ENCODE data around the gene MCF2L2. TPM values are rescaled to one million over a fixed set of nuclear protein-coding genes. Genes with fewer than 3 reads are reported as not detected.

MCF2L2 gene
- total and polyA plus RNA-seq, 7 donors, result 0.99 to 5.0 (median 4.0) TPM; not detected in 1

DNA sequence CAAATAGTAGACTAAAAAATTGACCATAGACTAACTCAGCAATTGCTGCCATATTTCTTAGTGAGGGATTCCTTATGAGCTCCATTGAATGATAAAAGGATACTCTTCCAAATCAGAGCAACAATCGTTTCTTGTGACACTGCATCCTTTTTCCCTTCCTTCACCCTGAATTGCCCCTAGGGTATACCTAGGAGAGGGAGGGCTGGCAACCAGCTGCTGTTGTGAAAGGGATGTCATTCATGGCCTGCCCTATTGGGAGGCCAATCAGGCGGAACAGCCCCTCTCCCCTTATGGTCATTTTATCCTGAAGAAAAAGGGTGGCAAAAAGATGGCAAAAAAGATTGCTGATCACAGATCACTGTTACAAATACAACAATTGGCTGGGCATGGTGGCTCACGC lies 149.0 kb downstream of the MCF2L2 start:
- H3K27ac ChIP-seq, result no peak overlapping the region
- H3K27me3 ChIP-seq, result no peaks in the 10 kb centered on the region
- H3K36me3 ChIP-seq, result no peaks in the 10 kb centered on the region
- no peak overlapping the region for H3K4me3 ChIP-seq
- no peak for TF ChIP-seq POLR2A (IDR thresholded peaks at IDR 0.05)
- no peak for TF ChIP-seq POLR2AphosphoS5 (IDR thresholded peaks at IDR 0.05)
- TF ChIP-seq, protein P1, sequence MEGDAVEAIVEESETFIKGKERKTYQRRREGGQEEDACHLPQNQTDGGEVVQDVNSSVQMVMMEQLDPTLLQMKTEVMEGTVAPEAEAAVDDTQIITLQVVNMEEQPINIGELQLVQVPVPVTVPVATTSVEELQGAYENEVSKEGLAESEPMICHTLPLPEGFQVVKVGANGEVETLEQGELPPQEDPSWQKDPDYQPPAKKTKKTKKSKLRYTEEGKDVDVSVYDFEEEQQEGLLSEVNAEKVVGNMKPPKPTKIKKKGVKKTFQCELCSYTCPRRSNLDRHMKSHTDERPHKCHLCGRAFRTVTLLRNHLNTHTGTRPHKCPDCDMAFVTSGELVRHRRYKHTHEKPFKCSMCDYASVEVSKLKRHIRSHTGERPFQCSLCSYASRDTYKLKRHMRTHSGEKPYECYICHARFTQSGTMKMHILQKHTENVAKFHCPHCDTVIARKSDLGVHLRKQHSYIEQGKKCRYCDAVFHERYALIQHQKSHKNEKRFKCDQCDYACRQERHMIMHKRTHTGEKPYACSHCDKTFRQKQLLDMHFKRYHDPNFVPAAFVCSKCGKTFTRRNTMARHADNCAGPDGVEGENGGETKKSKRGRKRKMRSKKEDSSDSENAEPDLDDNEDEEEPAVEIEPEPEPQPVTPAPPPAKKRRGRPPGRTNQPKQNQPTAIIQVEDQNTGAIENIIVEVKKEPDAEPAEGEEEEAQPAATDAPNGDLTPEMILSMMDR (IDR thresholded peaks at IDR 0.05), result no peak
- no peak for TF ChIP-seq EP300 (IDR thresholded peaks at IDR 0.05)
- DNase-seq, result no peak
- no peaks in the 10 kb centered on the region for H3K4me1 ChIP-seq
- H3K9me3 ChIP-seq, result no peaks in the 10 kb centered on the region
- 88 to 93% methylated on average over 3 of the region's 3 CpGs for WGBS, 2 donors
- intact Hi-C loops (cut with DNase I), result no loop called here

DNA sequence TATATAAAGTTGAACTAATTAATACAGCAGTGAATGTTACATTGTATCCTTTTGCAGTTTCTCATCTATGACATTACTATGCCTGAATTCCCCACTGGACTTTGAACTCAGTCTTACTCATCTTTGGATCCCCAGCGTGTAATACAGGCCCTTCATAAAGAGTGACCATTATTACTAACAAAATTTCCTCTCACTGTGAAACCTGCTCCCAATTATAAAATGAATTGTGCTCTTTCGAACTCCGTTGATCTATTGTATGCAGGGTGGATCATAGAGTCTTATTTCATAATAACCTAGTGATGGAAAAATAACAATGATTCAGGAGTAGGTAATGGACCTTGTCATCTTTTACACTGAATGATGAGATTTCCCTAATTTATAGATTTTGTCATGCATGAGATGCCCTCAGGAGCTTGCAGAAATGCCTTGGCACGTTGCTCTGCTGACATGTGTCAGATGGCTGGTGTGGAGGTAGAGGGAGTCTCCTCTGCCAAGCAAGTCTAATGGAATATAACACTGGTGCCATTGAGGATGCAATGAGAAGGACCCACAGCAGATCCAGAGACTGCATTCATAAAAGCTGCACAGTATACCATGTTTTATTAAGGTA lies 149.8 kb downstream of the MCF2L2 start:
- intact Hi-C loops (cut with DNase I), result no loop called here
- Histone ChIP-seq H3K4me3 (no peak overlapping the region), H3K27ac (no peak overlapping the region), H3K9me3 (no peaks in the 10 kb centered on the region), H3K36me3 (no peaks in the 10 kb centered on the region), H3K27me3 (no peaks in the 10 kb centered on the region), H3K4me1 (no peaks in the 10 kb centered on the region)
- TF ChIP-seq POLR2A (IDR thresholded peaks at IDR 0.05), result no peak
- no peak for TF ChIP-seq POLR2AphosphoS5 (IDR thresholded peaks at IDR 0.05)
- TF ChIP-seq EP300 (IDR thresholded peaks at IDR 0.05), result no peak
- TF ChIP-seq, protein P1 (IDR thresholded peaks at IDR 0.05), result no peak
- WGBS, 2 donors, result 60 to 80% methylated on average over 4 of the region's 4 CpGs
- DNase-seq, result no peak

DNA sequence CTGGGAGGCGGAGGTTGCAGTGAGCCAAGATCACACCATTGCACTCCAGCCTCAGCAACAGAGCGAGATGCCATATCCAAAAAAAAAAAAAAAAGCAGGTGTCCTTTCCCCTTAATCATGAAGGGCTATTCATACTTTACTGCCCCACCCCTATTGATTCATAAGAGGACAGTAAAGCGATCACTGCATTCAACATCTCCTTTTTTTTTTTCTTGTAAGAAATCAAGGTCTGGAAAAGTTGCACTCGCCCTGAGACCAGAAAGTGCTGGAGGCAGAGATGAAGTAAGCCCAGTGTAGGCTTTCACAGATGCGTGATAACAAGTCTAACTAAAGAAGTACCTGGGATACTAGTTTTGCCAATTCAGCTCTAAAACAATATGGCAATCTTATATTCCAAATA lies 151.2 kb downstream of the MCF2L2 start:
- no peak for TF ChIP-seq EP300 (IDR thresholded peaks at IDR 0.05)
- no peak for TF ChIP-seq POLR2AphosphoS5 (IDR thresholded peaks at IDR 0.05)
- TF ChIP-seq, protein P1 (IDR thresholded peaks at IDR 0.05), result no peak
- TF ChIP-seq POLR2A (IDR thresholded peaks at IDR 0.05), result no peak
- H3K4me1 ChIP-seq, result no peaks in the 10 kb centered on the region
- no peaks in the 10 kb centered on the region for H3K9me3 ChIP-seq
- no peak for DNase-seq
- no peak overlapping the region for H3K27ac ChIP-seq
- H3K4me3 ChIP-seq, result no peak overlapping the region
- H3K27me3 ChIP-seq, result no peaks in the 10 kb centered on the region
- intact Hi-C loops (cut with DNase I), result no loop called here
- no peaks in the 10 kb centered on the region for H3K36me3 ChIP-seq
- 77 to 95% methylated on average over 5 of the region's 5 CpGs for WGBS, 2 donors

DNA sequence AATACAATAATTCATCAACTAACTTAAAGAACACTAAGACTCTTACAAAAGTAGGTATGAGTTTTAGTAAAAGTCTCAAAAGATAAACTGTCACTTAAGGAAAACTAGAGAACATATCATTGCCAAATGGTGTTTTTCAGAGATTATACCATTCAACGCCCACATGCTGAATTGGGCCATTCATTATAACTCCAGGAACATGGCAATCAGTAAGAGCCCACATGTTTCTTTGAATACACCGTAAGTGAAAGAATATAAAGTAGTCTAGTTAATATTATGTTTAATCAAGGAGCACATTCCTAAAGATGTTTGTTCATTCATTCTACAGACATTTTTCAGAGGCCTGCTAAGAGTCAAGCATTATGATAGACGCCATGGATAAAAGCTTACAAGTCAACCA lies 152.5 kb downstream of the MCF2L2 start:
- Histone ChIP-seq H3K4me1 (no peaks in the 10 kb centered on the region), H3K4me3 (no peak overlapping the region), H3K27ac (no peak overlapping the region), H3K36me3 (no peaks in the 10 kb centered on the region), H3K27me3 (no peaks in the 10 kb centered on the region), H3K9me3 (no peaks in the 10 kb centered on the region)
- intact Hi-C loops (cut with DNase I), result no loop called here
- WGBS, 2 donors, result 66 to 78% methylated on average over 3 of the region's 3 CpGs
- DNase-seq, result no peak
- TF ChIP-seq, protein P1 (IDR thresholded peaks at IDR 0.05), result no peak
- TF ChIP-seq POLR2AphosphoS5 (IDR thresholded peaks at IDR 0.05), result no peak

DNA sequence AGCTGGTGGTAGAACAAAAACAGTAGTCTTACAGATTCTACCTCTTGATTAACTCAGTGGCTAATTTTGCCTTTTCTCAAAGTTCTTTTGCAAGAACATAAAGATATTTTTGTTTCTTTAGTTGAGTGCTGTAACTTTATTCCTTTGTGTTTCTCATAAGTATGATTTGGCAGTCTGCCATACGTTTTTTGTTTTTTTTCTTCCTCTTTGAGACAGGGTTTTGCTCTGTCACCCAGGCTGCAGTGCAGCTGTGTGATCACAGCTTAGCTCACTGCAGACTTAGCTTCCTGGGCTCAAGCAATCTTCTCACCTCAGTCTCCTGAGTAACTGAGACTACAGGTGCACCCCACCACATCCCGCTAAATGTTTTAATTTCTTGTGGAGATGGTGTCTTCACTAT lies 153.0 kb downstream of the MCF2L2 start:
- no peak for DNase-seq
- TF ChIP-seq, protein P1 (IDR thresholded peaks at IDR 0.05), result no peak
- TF ChIP-seq EP300 (IDR thresholded peaks at IDR 0.05), result no peak
- no peak for TF ChIP-seq POLR2A (IDR thresholded peaks at IDR 0.05)
- TF ChIP-seq POLR2AphosphoS5 (IDR thresholded peaks at IDR 0.05), result no peak
- Histone ChIP-seq H3K36me3 (no peaks in the 10 kb centered on the region), H3K27ac (no peak overlapping the region), H3K4me1 (no peaks in the 10 kb centered on the region), H3K27me3 (no peaks in the 10 kb centered on the region), H3K9me3 (no peaks in the 10 kb centered on the region), H3K4me3 (no peak overlapping the region)
- 23 to 37% methylated on average over 2 of the region's 2 CpGs for WGBS, 2 donors
- intact Hi-C loops (cut with DNase I), result no loop called here
